Gastrocnemius medialis (tissue), 4 donors: ENCODE data around the gene ORC3. TPM values are rescaled to one million over a fixed set of nuclear protein-coding genes. Genes with fewer than 3 reads are reported as not detected.

Experiments used
- ATAC-seq, 2 donors: fragments of 150-250 bp; one replicate each; pipeline ENCODE4 v1.9.1; 2016
- DNase-seq, 2 donors: peaks; one replicate each; pipeline ENCODE4 v3.0.0-alpha.2; 2019
- H3K27ac ChIP-seq, 4 donors: fragments of 200-600 bp; sonication (generic); 1 replicate in 1 of 4; 2 replicates in 3 of 4; pipeline ENCODE4 v1.5.1; 2016 to 2018; ENCODE audit warnings: mild to moderate bottlenecking in 2 of 4, moderate library complexity in 1 of 4
- H3K27me3 ChIP-seq, 3 donors: fragments of 200-600 bp; sonication (generic) in 2 of 3; 1 replicate in 1 of 3; 2 replicates in 2 of 3; pipeline versions ENCODE4 v1.5.1 to v1.6.0; 2016 to 2019; ENCODE audit warnings: mild to moderate bottlenecking in 1 of 3, moderate library complexity in 1 of 3
- H3K36me3 ChIP-seq, 2 donors: fragments of 200-600 bp; sonication (generic) in 1 of 2; one replicate each; pipeline ENCODE4 v1.5.1; 2017 to 2018
- H3K4me1 ChIP-seq, 2 donors: fragments of 200-600 bp; sonication (generic) in 1 of 2; one replicate each; pipeline ENCODE4 v1.5.1; 2016 to 2017; ENCODE audit warnings: mild to moderate bottlenecking in 2 of 2
- H3K4me3 ChIP-seq, 4 donors: fragments of 200-600 bp; sonication (generic) in 3 of 4; 1 replicate in 1 of 4; 2 replicates in 3 of 4; pipeline ENCODE4 v1.5.1; 2016 to 2019; ENCODE audit warnings: mild to moderate bottlenecking in 2 of 4
- H3K9me3 ChIP-seq, 3 donors: fragments of 200-600 bp; sonication (generic) in 2 of 3; 1 replicate in 1 of 3; 2 replicates in 2 of 3; pipeline ENCODE4 v1.5.1; 2016 to 2019
- CTCF ChIP-seq, 5 experiments: fragments of 450-650 bp in 3 of 5; fragments of 200-600 bp in 2 of 5; sonication (generic) in 2 of 5; IDR thresholded peaks in 4 of 5; conservative IDR thresholded peaks in 1 of 5; 1 replicate in 4 of 5; 2 replicates in 1 of 5; pipeline ENCODE4 v1.5.1; 2016 to 2019; ENCODE audit warnings: antibody characterized with exemption in 5 of 5, mild to moderate bottlenecking in 3 of 5, moderate library complexity in 3 of 5
- POLR2A ChIP-seq, 2 donors: fragments of 450-650 bp; IDR thresholded peaks; one replicate each; pipeline ENCODE4 v1.6.1; 2017; ENCODE audit warnings: antibody characterized with exemption in 2 of 2, mild to moderate bottlenecking in 2 of 2, moderate library complexity in 2 of 2
- in situ Hi-C, 4 donors: fragments of 200-750 bp; cut with MboI; loops; one replicate each; pipeline versions ENCODE4 v1.15.0 to v1.8.0; 2017; ENCODE audit warnings: low sequenced_read_pairs in 4 of 4
- intact Hi-C: fragments of 100-400 bp; cut with DNase I; formaldehyde crosslinking; loops from one replicate; pipeline ENCODE4 v1.15.1; 2023; ENCODE audit warnings: low total_unique reads
- total RNA-seq, 4 donors: library from RNA; depleted of rRNA; stranded (reverse); fragments of >200 nt; gene quantifications; one replicate each; pipeline versions ENCODE4 v1.1.0 to v1.2.3, GENCODE V29; 2016

Gene ORC3
- total RNA-seq, 4 donors from 2014 or later, result 18.6 to 28.5 (median 22.6) TPM

GRCh38 chr6:87654875-87655454 lies 65.0 kb downstream of the ORC3 start:
- no peak for DNase-seq
- TF ChIP-seq CTCF (IDR thresholded peaks at IDR 0.05 in 4 of 5, conservative IDR thresholded peaks at IDR 0.05 in 1 of 5), result no peak
- TF ChIP-seq POLR2A (IDR thresholded peaks at IDR 0.05), result no peak
- Histone ChIP-seq H3K4me3 (no peak overlapping the region), H3K27ac (no peak overlapping the region), H3K4me1 (peaks cover 10 to 13% of the 10 kb centered on the region in 2 donors), H3K27me3 (no peaks in the 10 kb centered on the region), H3K36me3 (peaks cover 0 to 11% of the 10 kb centered on the region in 2 donors), H3K9me3 (no peaks in the 10 kb centered on the region)
- intact Hi-C loops (no loop called here), in situ Hi-C loops (no loop called here)
- ATAC-seq, result no peak

- Histone ChIP-seq H3K9me3 (no peaks in the 10 kb centered on the region), H3K36me3 (peaks cover 0 to 11% of the 10 kb centered on the region in 2 donors), H3K4me1 (peaks cover 19 to 22% of the 10 kb centered on the region in 2 donors), H3K4me3 (no peak overlapping the region), H3K27ac (no peak overlapping the region), H3K27me3 (no peaks in the 10 kb centered on the region)
- ATAC-seq (no peak), DNase-seq (no peak)
- TF ChIP-seq CTCF (IDR thresholded peaks at IDR 0.05 in 4 of 5, conservative IDR thresholded peaks at IDR 0.05 in 1 of 5) (no peak), POLR2A (IDR thresholded peaks at IDR 0.05) (no peak)
- intact Hi-C loops, result no loop called here
- in situ Hi-C loops, result no loop called here
Observed at GRCh38 chr6:87655824-87656223, 65.9 kb downstream of the ORC3 start.

GRCh38 chr6:87656857-87657256 lies 66.9 kb downstream of the ORC3 start:
- DNase-seq, result no peak
- Histone ChIP-seq H3K27me3 (no peaks in the 10 kb centered on the region), H3K4me3 (no peak overlapping the region), H3K4me1 (peaks cover 28 to 29% of the 10 kb centered on the region in 2 donors), H3K36me3 (peaks cover 0 to 11% of the 10 kb centered on the region in 2 donors), H3K27ac (no peak overlapping the region), H3K9me3 (no peaks in the 10 kb centered on the region)
- ATAC-seq, result no peak
- intact Hi-C loops (no loop called here), in situ Hi-C loops (no loop called here)
- TF ChIP-seq POLR2A (IDR thresholded peaks at IDR 0.05) (no peak), CTCF (IDR thresholded peaks at IDR 0.05 in 4 of 5, conservative IDR thresholded peaks at IDR 0.05 in 1 of 5) (no peak)

GRCh38 chr6:87658516-87658915 lies 68.6 kb downstream of the ORC3 start:
- no peaks in the 10 kb centered on the region for H3K27me3 ChIP-seq
- intact Hi-C loops, result no loop called here
- no peaks in the 10 kb centered on the region for H3K9me3 ChIP-seq
- ATAC-seq, result no peak
- peaks cover 28 to 42% of the 10 kb centered on the region in 2 donors for H3K4me1 ChIP-seq
- peak overlapping the region in 2 of 4 donors; percentile 22 to 73 for H3K27ac ChIP-seq
- TF ChIP-seq POLR2A (IDR thresholded peaks at IDR 0.05) (no peak), CTCF (IDR thresholded peaks at IDR 0.05 in 4 of 5, conservative IDR thresholded peaks at IDR 0.05 in 1 of 5) (no peak)
- in situ Hi-C loops, result no loop called here
- peaks cover 0 to 11% of the 10 kb centered on the region in 2 donors for H3K36me3 ChIP-seq
- no peak for DNase-seq
- no peak overlapping the region for H3K4me3 ChIP-seq
